22Rv1 (cell line): Measurements from ENCODE around the gene USP19.
A peak's percentile ranks its signal among the peaks of the same experiment; 100 is the strongest.

ENCODE experiments used
- H3K27ac ChIP-seq: fragments of 450-650 bp; 2 replicates; pipeline ENCODE4 v1.5.1; 2017
- ZFX ChIP-seq: fragments of 450-650 bp; IDR thresholded peaks from 2 replicates; pipeline ENCODE4 v1.6.1; 2017; ENCODE audit warnings: antibody characterized with exemption, borderline replicate concordance
- TF ChIP-seq, protein P1 (sequence below): fragments of 450-650 bp; IDR thresholded peaks from 2 replicates; pipeline ENCODE4 v1.5.1; 2017; ENCODE audit warnings: mild to moderate bottlenecking

Gene USP19

DNA sequence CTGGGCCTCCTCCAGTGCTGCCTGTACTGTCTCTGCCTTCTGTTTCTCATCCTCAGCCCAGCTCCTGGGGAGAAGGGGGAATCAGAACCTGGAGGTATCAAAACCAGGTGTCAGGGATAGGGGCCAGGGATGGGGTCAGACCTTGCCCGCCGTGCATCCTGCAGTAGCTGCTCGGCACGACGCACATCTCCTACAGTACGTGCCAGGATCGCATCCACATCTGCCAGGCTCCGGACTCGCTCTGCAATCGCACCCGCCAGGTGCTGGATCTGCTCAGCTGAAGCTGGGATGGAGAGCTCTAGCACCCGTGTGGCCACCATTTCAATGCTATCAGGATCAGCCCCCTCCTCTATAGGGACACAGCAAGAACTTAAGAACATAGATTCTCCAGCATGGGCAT, 1.4 kb upstream of the USP19 start:
- peak overlapping the region; percentile 97 for H3K27ac ChIP-seq

DNA sequence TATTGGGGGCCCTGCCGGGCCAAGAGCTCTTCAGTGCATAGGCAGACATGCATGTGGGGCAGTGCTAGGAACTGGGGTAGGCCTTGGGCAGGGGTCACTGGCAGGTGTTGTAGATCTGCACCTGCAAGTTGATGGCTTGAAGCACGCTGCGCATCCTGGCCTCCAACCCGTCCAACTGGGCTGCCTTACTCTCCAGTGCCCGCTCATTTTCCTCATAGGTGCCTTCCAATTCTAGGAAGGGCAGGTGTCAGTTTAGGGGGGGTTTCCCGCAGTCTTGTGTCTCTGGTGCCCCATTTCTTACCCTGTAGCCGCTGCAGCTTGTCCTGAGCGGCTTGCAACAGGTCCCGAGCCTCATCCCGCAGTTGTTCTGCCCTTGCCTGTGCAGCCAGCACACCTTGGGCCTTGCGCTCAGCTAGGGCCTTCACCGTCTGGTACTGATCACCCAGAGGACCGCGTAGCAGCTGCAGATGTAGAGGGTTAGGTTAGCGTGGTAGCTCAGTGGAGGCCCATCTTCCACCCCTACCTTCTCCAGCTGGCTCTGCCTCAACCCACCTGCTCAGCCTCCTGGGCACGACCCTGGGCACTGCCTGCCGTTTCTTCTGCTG, 611 bp upstream of the USP19 start:
- H3K27ac ChIP-seq, result peak overlapping the region; percentile 97
- TF ChIP-seq, protein P1, sequence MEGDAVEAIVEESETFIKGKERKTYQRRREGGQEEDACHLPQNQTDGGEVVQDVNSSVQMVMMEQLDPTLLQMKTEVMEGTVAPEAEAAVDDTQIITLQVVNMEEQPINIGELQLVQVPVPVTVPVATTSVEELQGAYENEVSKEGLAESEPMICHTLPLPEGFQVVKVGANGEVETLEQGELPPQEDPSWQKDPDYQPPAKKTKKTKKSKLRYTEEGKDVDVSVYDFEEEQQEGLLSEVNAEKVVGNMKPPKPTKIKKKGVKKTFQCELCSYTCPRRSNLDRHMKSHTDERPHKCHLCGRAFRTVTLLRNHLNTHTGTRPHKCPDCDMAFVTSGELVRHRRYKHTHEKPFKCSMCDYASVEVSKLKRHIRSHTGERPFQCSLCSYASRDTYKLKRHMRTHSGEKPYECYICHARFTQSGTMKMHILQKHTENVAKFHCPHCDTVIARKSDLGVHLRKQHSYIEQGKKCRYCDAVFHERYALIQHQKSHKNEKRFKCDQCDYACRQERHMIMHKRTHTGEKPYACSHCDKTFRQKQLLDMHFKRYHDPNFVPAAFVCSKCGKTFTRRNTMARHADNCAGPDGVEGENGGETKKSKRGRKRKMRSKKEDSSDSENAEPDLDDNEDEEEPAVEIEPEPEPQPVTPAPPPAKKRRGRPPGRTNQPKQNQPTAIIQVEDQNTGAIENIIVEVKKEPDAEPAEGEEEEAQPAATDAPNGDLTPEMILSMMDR, result no peak
- no peak for TF ChIP-seq ZFX

More for the DNA sequence above, 1.4 kb upstream of the USP19 start:
- TF ChIP-seq ZFX, result no peak
- TF ChIP-seq, protein P1, result no peak

DNA sequence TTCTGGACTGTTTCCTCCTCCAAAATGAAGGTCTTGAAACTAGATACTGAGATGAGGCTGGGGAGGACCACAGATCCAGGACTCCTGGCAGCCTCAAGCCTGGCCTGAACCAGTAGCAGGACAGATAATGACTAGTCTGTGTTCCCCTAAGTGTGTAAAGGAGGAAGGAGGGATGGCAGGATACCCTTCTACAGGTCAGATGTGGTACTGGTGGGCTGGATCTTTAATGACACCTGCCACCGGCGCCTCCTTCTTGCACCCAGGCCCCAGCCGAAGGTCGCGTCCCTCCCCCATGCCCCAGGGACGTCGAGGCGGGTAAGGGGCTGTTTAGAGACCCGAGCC, 556 bp downstream of the USP19 start:
- TF ChIP-seq, protein P1, result no peak
- no peak for TF ChIP-seq ZFX
- H3K27ac ChIP-seq, result peak overlapping the region; percentile 97

DNA sequence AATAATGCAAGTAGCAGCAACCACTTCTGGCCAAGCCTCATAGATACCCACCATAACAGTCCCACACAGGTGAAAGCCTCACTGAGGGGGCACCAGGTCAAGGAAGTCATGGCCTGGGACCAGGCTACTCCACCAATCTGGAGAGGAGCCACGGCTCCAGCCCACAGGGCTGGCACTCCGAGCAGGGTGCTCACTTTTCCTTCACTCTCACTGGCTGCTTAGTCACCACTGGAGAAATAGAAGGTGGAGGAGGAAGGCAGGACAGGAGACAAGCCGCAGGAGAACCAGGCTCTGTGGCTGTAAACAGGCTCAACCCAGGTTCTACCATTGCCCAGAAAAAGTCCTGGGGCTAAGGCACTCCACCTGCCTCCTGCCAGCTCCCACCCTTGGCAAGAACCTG, 1.2 kb downstream of the USP19 start:
- peak overlapping the region; percentile 97 for H3K27ac ChIP-seq
- no peak for TF ChIP-seq ZFX
- TF ChIP-seq, protein P1, result no peak

DNA sequence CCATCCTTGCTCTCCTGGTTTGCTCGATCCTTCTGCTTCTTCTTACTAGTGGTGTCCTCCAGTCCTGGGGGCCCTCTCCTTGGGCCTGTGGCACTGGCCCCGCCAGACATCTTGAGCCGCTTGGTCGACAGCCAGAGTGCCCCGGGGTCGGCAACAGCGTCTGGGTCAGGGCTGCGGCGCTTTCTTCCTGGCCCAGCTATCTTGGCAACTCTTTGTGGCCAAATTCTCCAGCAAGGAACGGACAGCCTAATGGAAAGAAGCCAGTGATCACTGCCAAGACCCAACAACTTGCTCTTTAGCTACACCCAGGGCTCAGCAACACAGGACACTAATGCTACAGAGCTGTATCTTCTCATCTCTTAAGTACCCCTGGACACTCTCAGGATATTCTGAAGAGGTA, 1.6 kb downstream of the USP19 start:
- H3K27ac ChIP-seq, result peak overlapping the region; percentile 97
- no peak for TF ChIP-seq ZFX
- TF ChIP-seq, protein P1, result no peak

GRCh38 chr3:49112262-49112661, 8.4 kb downstream of the USP19 start:
- H3K27ac ChIP-seq, result no peak overlapping the region
- TF ChIP-seq, protein P1, result no peak
- TF ChIP-seq ZFX, result no peak

DNA sequence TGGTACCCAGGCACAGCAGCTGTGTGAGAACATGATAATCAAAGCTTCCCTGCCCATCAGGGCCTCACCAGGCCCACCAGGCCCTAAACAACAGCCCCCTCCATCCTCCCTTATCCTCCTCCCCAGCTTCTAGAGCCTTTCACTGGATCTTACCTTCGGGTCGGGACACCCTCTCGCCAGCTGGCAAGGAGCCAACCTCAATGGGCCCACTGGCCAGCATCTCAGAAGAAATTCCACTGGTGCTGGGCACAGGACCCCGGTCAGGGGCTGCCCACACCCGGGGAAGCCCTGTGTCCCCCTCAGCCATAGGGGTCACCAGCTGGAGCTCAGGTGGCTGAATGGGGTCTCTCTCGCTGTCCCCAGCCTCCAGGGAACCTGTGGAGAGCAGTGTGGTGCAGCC, 9.3 kb downstream of the USP19 start:
- no peak for TF ChIP-seq ZFX
- TF ChIP-seq, protein P1, result no peak
- H3K27ac ChIP-seq, result no peak overlapping the region
